K562 (cell line): ENCODE data around the gene PCBP2. TPM values are rescaled to one million over a fixed set of nuclear protein-coding genes. Genes with fewer than 3 reads are reported as not detected.

Experiments used
- NCOA6 ChIP-seq: fragments of 450-650 bp; IDR thresholded peaks from 2 replicates; pipeline ENCODE4 v1.6.1; 2017; ENCODE audit warnings: mild to moderate bottlenecking
- TBL1XR1 ChIP-seq, 2 experiments: IDR thresholded peaks; 2 replicates each; pipeline ENCODE4 v1.6.1; 2012; ENCODE audit warnings: improper control_type of control experiment in 2 of 2, low read length in 2 of 2, mild to moderate bottlenecking in 1 of 2
- ZBTB40 ChIP-seq, 2 experiments: fragments of 450-650 bp in 1 of 2; sonication (generic) in 1 of 2; formaldehyde crosslinking in 1 of 2; IDR thresholded peaks; 2 replicates each; pipeline versions ENCODE4 v1.7.1 to v1.9.0; 2016 to 2022; ENCODE audit warnings: inconsistent platforms in 1 of 2, mild to moderate bottlenecking in 1 of 2, missing genetic modification reagents in 1 of 2
- ZEB2 ChIP-seq: fragments of 450-650 bp; IDR thresholded peaks from 2 replicates; pipeline ENCODE4 v1.6.1; 2016
- ZNF133 ChIP-seq: fragments of 250-450 bp; sonication (Bioruptor Pico); IDR thresholded peaks from 2 replicates; pipeline ENCODE4 v1.4.0; 2020; ENCODE audit warnings: mild to moderate bottlenecking
- ZNF134 ChIP-seq: fragments of 250-450 bp; sonication (Bioruptor Pico); conservative IDR thresholded peaks from 2 replicates; pipeline ENCODE4 v1.4.0; 2020
- ZNF232 ChIP-seq: sonication (generic); formaldehyde crosslinking; IDR thresholded peaks from 2 replicates; pipeline ENCODE4 v1.8.0; 2022; ENCODE audit warnings: mild to moderate bottlenecking, missing genetic modification reagents
- ZSCAN32 ChIP-seq: fragments of 450-650 bp; formaldehyde crosslinking; IDR thresholded peaks from 2 replicates; pipeline ENCODE4 v1.4.0; 2020; ENCODE audit warnings: mild to moderate bottlenecking, moderate library complexity
- polyA plus RNA-seq, 8 experiments: library from polyadenylated mRNA; depleted of rRNA in 4 of 8; stranded (reverse) in 5 of 8; unstranded in 3 of 8; fragments of >200 nt; fragmentation: Nextera tagmentation in 2 of 8; fragmentation: Illumina TruSeq in 1 of 8; extraction: Ambion mirVana in 2 of 8; extraction: Trizol in 1 of 8; gene quantifications; 2 replicates each; pipeline versions ENCODE4 v1.2.1 to v1.2.3, GENCODE V29; 2011 to 2014; ENCODE audit warnings: inconsistent platforms in 1 of 8, missing spikeins in 1 of 8
- total RNA-seq, 7 experiments: library from RNA; depleted of rRNA in 6 of 7; stranded (reverse); fragments of >200 nt in 6 of 7; fragmentation: Illumina TruSeq in 2 of 7; extraction: Trizol in 2 of 7; gene quantifications; 2 replicates each; pipeline versions ENCODE4 v1.2.1 to v1.2.3, GENCODE V29; 2011 to 2021; ENCODE audit warnings: low replicate concordance in 1 of 7
- TF ChIP-seq, protein P1 (sequence below): sonication (generic); formaldehyde crosslinking; IDR thresholded peaks from 2 replicates; pipeline ENCODE4 v1.8.0; 2022; ENCODE audit warnings: mild to moderate bottlenecking, missing genetic modification reagents

PCBP2 gene
- total and polyA plus RNA-seq, 9 of the 15 experiments (the other 6 are each of a cell fraction or from before 2014, with no cell fraction given) = 137 to 831 (median 328) TPM

DNA sequence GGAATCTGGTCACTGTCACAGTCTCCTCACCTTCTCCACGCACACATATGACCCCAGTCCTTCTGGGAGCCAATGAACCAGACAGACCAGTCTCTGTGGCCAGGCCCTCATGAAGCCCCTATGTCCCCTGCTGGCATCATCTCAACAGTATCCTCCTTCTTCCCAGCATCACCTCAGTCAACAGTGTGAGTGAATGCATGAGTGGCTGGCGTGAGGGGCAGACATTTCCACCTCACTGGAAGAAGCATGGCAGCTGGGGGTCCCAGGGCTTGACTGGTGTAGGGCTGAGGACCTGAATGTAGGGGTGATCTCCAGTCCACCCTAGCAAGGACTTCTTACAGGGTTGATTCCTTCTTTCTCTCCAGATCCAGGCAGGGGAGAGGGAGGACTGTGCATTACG lies 45.6 kb downstream of the PCBP2 start (continued):
- no peak for TF ChIP-seq ZBTB40 (IDR thresholded peaks at IDR 0.05)
- TF ChIP-seq ZBTB40 (CRISPR knock-in tag; IDR thresholded peaks at IDR 0.05) = no peak
- no peak for TF ChIP-seq ZSCAN32
- no peak for TF ChIP-seq ZEB2
- TF ChIP-seq ZNF133 (CRISPR knock-in tag) = no peak
- TF ChIP-seq ZNF232 (CRISPR knock-in tag) = no peak
- no peak for TF ChIP-seq TBL1XR1 (IDR thresholded peaks at IDR 0.05; ENCODE audit: low read length in 2 of 2)
- no peak for TF ChIP-seq ZNF134
- TF ChIP-seq, protein P1, sequence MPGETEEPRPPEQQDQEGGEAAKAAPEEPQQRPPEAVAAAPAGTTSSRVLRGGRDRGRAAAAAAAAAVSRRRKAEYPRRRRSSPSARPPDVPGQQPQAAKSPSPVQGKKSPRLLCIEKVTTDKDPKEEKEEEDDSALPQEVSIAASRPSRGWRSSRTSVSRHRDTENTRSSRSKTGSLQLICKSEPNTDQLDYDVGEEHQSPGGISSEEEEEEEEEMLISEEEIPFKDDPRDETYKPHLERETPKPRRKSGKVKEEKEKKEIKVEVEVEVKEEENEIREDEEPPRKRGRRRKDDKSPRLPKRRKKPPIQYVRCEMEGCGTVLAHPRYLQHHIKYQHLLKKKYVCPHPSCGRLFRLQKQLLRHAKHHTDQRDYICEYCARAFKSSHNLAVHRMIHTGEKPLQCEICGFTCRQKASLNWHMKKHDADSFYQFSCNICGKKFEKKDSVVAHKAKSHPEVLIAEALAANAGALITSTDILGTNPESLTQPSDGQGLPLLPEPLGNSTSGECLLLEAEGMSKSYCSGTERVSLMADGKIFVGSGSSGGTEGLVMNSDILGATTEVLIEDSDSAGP (CRISPR knock-in tag) = no peak
- no peak for TF ChIP-seq NCOA6
